ENCODE results near the gene GALNT5.

- TF ChIP-seq, protein P1, sequence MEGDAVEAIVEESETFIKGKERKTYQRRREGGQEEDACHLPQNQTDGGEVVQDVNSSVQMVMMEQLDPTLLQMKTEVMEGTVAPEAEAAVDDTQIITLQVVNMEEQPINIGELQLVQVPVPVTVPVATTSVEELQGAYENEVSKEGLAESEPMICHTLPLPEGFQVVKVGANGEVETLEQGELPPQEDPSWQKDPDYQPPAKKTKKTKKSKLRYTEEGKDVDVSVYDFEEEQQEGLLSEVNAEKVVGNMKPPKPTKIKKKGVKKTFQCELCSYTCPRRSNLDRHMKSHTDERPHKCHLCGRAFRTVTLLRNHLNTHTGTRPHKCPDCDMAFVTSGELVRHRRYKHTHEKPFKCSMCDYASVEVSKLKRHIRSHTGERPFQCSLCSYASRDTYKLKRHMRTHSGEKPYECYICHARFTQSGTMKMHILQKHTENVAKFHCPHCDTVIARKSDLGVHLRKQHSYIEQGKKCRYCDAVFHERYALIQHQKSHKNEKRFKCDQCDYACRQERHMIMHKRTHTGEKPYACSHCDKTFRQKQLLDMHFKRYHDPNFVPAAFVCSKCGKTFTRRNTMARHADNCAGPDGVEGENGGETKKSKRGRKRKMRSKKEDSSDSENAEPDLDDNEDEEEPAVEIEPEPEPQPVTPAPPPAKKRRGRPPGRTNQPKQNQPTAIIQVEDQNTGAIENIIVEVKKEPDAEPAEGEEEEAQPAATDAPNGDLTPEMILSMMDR (IDR thresholded peaks at IDR 0.05; ENCODE audit: low read depth, low read length, missing input control): no peak
- TF ChIP-seq SP1 (IDR thresholded peaks at IDR 0.05) (no peak), ZBTB33 (IDR thresholded peaks at IDR 0.05) (no peak), FOXA2 (IDR thresholded peaks at IDR 0.05) (no peak), EGR1 (IDR thresholded peaks at IDR 0.05; ENCODE audit: low read depth in 2 of 2) (no peak), JUND (IDR thresholded peaks at IDR 0.05) (no peak), RAD21 (IDR thresholded peaks at IDR 0.05) (no peak)
- TF ChIP-seq, protein P2, sequence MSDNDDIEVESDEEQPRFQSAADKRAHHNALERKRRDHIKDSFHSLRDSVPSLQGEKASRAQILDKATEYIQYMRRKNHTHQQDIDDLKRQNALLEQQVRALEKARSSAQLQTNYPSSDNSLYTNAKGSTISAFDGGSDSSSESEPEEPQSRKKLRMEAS (IDR thresholded peaks at IDR 0.05): no peak
These were observed 24.0 kb upstream of the GALNT5 start for GRCh38 chr2:157233506-157233905.
